Peyer's patch (tissue), 4 donors: ENCODE data around the gene PLA2G4E. TPM values are rescaled to one million over a fixed set of nuclear protein-coding genes. Genes with fewer than 3 reads are reported as not detected.

Source experiments
- DNase-seq, 3 donors: peaks; one replicate each; pipeline ENCODE4 v3.0.0-alpha.2; 2017 to 2019
- H3K27ac ChIP-seq, 4 donors: fragments of 200-600 bp; sonication (generic); one replicate each; pipeline ENCODE4 v1.5.1; 2016 to 2019
- H3K27me3 ChIP-seq, 2 donors: fragments of 200-600 bp; sonication (generic); one replicate each; pipeline ENCODE4 v1.5.1; 2019
- H3K36me3 ChIP-seq, 3 donors: fragments of 200-600 bp; sonication (generic); one replicate each; pipeline ENCODE4 v1.5.1; 2016 to 2019
- H3K4me1 ChIP-seq, 4 donors: fragments of 200-600 bp; sonication (generic); one replicate each; pipeline ENCODE4 v1.5.1; 2016 to 2019
- H3K4me3 ChIP-seq, 4 donors: fragments of 200-600 bp; sonication (generic); 1 replicate in 3 of 4; 2 replicates in 1 of 4; pipeline ENCODE4 v1.5.1; 2016 to 2019; ENCODE audit warnings: mild to moderate bottlenecking in 1 of 4
- H3K9me3 ChIP-seq, 4 donors: fragments of 200-600 bp; sonication (generic); one replicate each; pipeline ENCODE4 v1.5.1; 2016 to 2019; ENCODE audit warnings: mild to moderate bottlenecking in 1 of 4
- POLR2A ChIP-seq, 2 donors: fragments of 450-650 bp; IDR thresholded peaks; one replicate each; pipeline ENCODE4 v1.5.1; 2017; ENCODE audit warnings: antibody characterized with exemption in 2 of 2, mild to moderate bottlenecking in 2 of 2, moderate library complexity in 2 of 2
- total RNA-seq, 4 donors: library from RNA; depleted of rRNA; stranded (reverse); fragments of >200 nt; gene quantifications; one replicate each; pipeline ENCODE4 v1.1.0, GENCODE V29; 2016
- TF ChIP-seq, protein P1 (sequence below), 6 experiments: fragments of 450-650 bp in 4 of 6; fragments of 200-600 bp in 2 of 6; sonication (generic) in 1 of 6; IDR thresholded peaks; one replicate each; pipeline ENCODE4 v1.5.1; 2017 to 2019; ENCODE audit warnings: antibody characterized with exemption in 6 of 6, mild to moderate bottlenecking in 3 of 6, moderate library complexity in 1 of 6

The PLA2G4E gene
- total RNA-seq, 4 donors from 2014 or later: 1.5 TPM; not detected in 3

- Histone ChIP-seq H3K27ac (no peak overlapping the region), H3K36me3 (no peaks in the 10 kb centered on the region), H3K4me1 (peaks cover 0 to 4% (median 0%) of the 10 kb centered on the region in 4 donors), H3K9me3 (no peaks in the 10 kb centered on the region), H3K27me3 (no peaks in the 10 kb centered on the region), H3K4me3 (no peak overlapping the region)
- DNase-seq: no peak
- no peak for TF ChIP-seq POLR2A (IDR thresholded peaks at IDR 0.05)
- TF ChIP-seq, protein P1, sequence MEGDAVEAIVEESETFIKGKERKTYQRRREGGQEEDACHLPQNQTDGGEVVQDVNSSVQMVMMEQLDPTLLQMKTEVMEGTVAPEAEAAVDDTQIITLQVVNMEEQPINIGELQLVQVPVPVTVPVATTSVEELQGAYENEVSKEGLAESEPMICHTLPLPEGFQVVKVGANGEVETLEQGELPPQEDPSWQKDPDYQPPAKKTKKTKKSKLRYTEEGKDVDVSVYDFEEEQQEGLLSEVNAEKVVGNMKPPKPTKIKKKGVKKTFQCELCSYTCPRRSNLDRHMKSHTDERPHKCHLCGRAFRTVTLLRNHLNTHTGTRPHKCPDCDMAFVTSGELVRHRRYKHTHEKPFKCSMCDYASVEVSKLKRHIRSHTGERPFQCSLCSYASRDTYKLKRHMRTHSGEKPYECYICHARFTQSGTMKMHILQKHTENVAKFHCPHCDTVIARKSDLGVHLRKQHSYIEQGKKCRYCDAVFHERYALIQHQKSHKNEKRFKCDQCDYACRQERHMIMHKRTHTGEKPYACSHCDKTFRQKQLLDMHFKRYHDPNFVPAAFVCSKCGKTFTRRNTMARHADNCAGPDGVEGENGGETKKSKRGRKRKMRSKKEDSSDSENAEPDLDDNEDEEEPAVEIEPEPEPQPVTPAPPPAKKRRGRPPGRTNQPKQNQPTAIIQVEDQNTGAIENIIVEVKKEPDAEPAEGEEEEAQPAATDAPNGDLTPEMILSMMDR (IDR thresholded peaks at IDR 0.05): no peak
Measured at GRCh38 chr15:42062284-42062806, 41.5 kb upstream of the PLA2G4E start.

- TF ChIP-seq POLR2A (IDR thresholded peaks at IDR 0.05): no peak
- TF ChIP-seq, protein P1 (IDR thresholded peaks at IDR 0.05): no peak
- DNase-seq: peak in 1 of 3 donors; percentile 4
- H3K9me3 ChIP-seq: no peaks in the 10 kb centered on the region
- H3K27me3 ChIP-seq: no peaks in the 10 kb centered on the region
- no peaks in the 10 kb centered on the region for H3K36me3 ChIP-seq
- no peak overlapping the region for H3K4me3 ChIP-seq
- no peak overlapping the region for H3K27ac ChIP-seq
- H3K4me1 ChIP-seq: peaks cover 0 to 6% (median 2%) of the 10 kb centered on the region in 4 donors
Measured at GRCh38 chr15:42060797-42061196, 40.0 kb upstream of the PLA2G4E start.

GRCh38 chr15:42060477-42060763, 39.6 kb upstream of the PLA2G4E start:
- DNase-seq: peak in 1 of 3 donors; percentile 10
- H3K4me3 ChIP-seq: no peak overlapping the region
- TF ChIP-seq, protein P1 (IDR thresholded peaks at IDR 0.05): no peak
- no peak for TF ChIP-seq POLR2A (IDR thresholded peaks at IDR 0.05)
- no peaks in the 10 kb centered on the region for H3K9me3 ChIP-seq
- H3K4me1 ChIP-seq: peaks cover 0 to 6% (median 2%) of the 10 kb centered on the region in 4 donors
- H3K27ac ChIP-seq: no peak overlapping the region
- no peaks in the 10 kb centered on the region for H3K36me3 ChIP-seq
- no peaks in the 10 kb centered on the region for H3K27me3 ChIP-seq

- DNase-seq: peak in 2 of 3 donors; percentile 61 to 87
- no peak overlapping the region for H3K4me3 ChIP-seq
- TF ChIP-seq, protein P1 (IDR thresholded peaks at IDR 0.05): peak; percentile 64 to 90 (median 84)
- TF ChIP-seq POLR2A (IDR thresholded peaks at IDR 0.05): no peak
- H3K27me3 ChIP-seq: no peaks in the 10 kb centered on the region
- no peak overlapping the region for H3K27ac ChIP-seq
- peaks cover 0 to 6% (median 2%) of the 10 kb centered on the region in 4 donors for H3K4me1 ChIP-seq
- H3K9me3 ChIP-seq: no peaks in the 10 kb centered on the region
- no peaks in the 10 kb centered on the region for H3K36me3 ChIP-seq
Measured at GRCh38 chr15:42059661-42060476, 39.0 kb upstream of the PLA2G4E start.

DNA sequence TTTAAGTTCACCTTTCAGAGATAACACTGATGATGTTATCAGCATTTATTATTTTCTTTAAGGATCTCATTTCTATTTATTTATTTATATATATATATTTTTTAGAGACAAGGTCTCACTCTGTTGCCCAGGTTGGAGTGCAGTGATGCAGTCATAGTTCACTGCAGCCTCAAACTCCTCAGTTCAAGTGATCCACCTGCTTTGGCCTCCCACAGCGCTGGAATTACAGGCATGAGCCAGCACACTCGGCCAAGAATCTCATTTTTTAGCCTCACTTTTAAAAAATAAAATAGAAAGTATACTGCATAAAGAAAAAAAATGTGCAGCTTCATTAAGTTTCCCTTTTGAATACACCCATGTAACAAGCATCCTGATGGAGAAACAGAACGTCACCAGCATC, 37.9 kb upstream of the PLA2G4E start:
- no peak overlapping the region for H3K27ac ChIP-seq
- no peak overlapping the region for H3K4me3 ChIP-seq
- H3K9me3 ChIP-seq: no peaks in the 10 kb centered on the region
- H3K4me1 ChIP-seq: peaks cover 0 to 6% (median 2%) of the 10 kb centered on the region in 4 donors
- DNase-seq: no peak
- H3K36me3 ChIP-seq: no peaks in the 10 kb centered on the region
- H3K27me3 ChIP-seq: no peaks in the 10 kb centered on the region
- TF ChIP-seq, protein P1 (IDR thresholded peaks at IDR 0.05): no peak
- TF ChIP-seq POLR2A (IDR thresholded peaks at IDR 0.05): no peak
